GM19395 (cell line): ENCODE data around the gene TENM3.
"Not testable (repeated sequence)": the region's sequence is repeated elsewhere in the genome, so short reads cannot be mapped to it uniquely, and the experiment has no call there.

ENCODE experiments used
- ATAC-seq: cut with Tn5 transposase; IDR thresholded peaks from one replicate; pipeline ENCODE4 v1.9.1; 2021; ENCODE audit warnings: mild to moderate bottlenecking, moderate library complexity; ENCODE audit not compliant: unreplicated experiment

The TENM3 gene

GRCh38 chr4:182225257-182225852 lies 17.8 kb upstream of the TENM3 start:
- ATAC-seq, result no peak

DNA sequence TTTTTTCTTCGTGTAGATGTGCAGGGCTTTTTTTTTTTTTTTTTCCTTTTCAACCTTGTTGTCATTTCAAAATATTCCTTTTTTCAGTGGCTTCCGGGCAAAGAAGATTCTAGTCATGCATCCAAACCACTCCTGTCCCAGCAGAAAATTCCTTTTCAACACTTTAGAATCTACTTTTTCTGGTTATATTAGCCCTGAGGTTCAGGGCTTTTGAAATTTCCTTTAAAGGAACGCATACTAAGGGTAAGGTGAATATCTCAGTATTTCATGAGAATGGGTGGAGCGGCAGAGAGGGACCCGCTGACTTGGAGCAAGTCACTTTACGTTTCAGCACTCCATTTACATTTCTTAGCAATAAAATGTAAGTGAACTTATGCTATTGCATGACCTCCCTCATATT lies 15.6 kb upstream of the TENM3 start:
- no peak for ATAC-seq

DNA sequence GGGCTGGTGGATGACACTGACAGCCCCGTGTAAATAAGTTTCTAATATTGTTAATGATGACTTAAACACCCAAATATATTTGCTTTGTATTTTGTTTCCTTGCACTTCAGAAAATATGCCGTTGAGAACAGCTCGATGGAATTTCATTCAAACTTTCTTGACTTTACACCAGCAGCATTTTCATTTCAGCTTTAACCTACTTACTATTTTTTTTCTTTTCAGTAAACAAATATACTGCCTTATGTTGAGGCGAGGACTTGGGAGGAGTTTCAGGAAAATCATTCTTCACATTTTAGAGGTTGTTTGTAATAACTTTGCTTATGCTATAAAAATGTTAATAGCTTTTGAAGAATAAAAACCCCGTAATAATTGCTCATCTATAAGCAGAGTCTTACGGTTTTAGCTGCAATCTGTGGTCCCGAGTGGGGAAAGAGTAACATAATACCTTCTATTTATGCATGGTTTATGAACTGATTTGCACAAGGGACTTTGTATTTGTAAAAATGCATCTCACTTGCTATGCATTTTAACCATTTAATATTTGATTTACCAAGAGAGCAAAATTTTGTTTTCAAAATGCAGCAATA lies 14.1 kb upstream of the TENM3 start:
- no peak for ATAC-seq

- ATAC-seq, result no peak
These were observed 12.9 kb upstream of the TENM3 start for GRCh38 chr4:182230256-182230655.

GRCh38 chr4:182231080-182231479 lies 12.1 kb upstream of the TENM3 start:
- no peak for ATAC-seq

GRCh38 chr4:182231496-182231895 lies 11.7 kb upstream of the TENM3 start:
- no peak for ATAC-seq

- no peak for ATAC-seq
These were observed 9.7 kb upstream of the TENM3 start for GRCh38 chr4:182233310-182234090.

GRCh38 chr4:182235021-182235795 lies 8.0 kb upstream of the TENM3 start:
- no peak for ATAC-seq

- no peak for ATAC-seq
These were observed 7.0 kb upstream of the TENM3 start for GRCh38 chr4:182236186-182236585.

GRCh38 chr4:182237010-182237409 lies 6.2 kb upstream of the TENM3 start:
- not testable (repeated sequence) for ATAC-seq

- no peak for ATAC-seq
These were observed 4.8 kb upstream of the TENM3 start for GRCh38 chr4:182238355-182238931.

GRCh38 chr4:182240161-182241130 lies 2.8 kb upstream of the TENM3 start:
- no peak for ATAC-seq

- ATAC-seq, result not testable (repeated sequence)
These were observed 942 bp upstream of the TENM3 start for GRCh38 chr4:182242260-182242659.

- ATAC-seq, result no peak
These were observed 415 bp upstream of the TENM3 start for GRCh38 chr4:182242787-182243186.

DNA sequence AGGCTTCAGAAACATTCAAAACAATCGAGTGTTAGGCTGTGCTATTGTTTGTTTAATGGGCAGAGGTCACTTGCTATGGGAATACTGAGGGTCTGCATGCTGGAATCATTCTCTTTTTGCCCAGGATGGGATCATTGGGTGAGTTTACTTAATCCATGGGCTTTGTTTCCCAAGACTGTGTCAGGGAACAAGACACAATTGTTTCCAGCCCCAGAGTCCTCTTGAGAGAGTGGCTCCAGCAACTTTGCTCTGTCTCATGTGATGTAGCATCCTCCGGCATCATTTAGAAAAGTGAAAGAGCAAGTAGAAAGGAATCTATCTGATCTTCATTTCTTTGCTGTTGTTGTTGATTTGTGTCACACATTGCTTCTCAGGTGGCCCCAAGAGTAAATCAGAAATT lies 1.8 kb downstream of the TENM3 start:
- no peak for ATAC-seq

- no peak for ATAC-seq
These were observed 2.5 kb downstream of the TENM3 start for GRCh38 chr4:182245541-182246215.

- no peak for ATAC-seq
These were observed 3.4 kb downstream of the TENM3 start for GRCh38 chr4:182246401-182247205.

GRCh38 chr4:182248295-182248694 lies 5.1 kb downstream of the TENM3 start:
- ATAC-seq, result no peak

DNA sequence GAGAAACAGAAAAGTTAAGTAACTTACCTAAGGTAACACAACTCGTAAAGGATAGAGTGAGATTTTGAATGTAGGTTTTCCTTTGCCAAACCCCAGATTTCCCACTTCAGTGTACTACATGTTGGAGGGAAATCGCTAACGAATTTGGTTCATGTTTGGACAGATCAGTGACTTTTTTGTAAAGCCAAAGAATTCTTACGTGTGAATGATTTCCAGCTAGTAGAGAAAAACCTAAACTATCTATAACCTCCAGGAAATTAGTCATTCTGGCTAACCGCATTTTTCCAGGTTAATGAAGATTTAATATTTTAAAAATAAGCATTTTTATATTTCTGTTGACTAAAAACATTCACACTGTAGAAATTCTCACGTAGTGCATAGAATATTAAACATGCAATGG lies 7.2 kb downstream of the TENM3 start:
- no peak for ATAC-seq
